IMR-90 (cell line): ENCODE measurements around the gene IL31RA.
A peak's percentile ranks its signal among the peaks of the same experiment; 100 is the strongest.

Experiments used
- BHLHE40 ChIP-seq: fragments of 150-350 bp; IDR thresholded peaks from 2 replicates; pipeline ENCODE4 v1.6.1; 2016; ENCODE audit warnings: mild to moderate bottlenecking, low read depth, low read length
- CEBPB ChIP-seq: IDR thresholded peaks from 2 replicates; pipeline ENCODE4 v1.6.1; 2012; ENCODE audit warnings: low read depth, low read length, improper control_type of control experiment
- CHD1 ChIP-seq: IDR thresholded peaks from 2 replicates; pipeline ENCODE4 v1.6.1; 2012; ENCODE audit warnings: low read depth, low read length, improper control_type of control experiment
- CTCF ChIP-seq: conservative IDR thresholded peaks from 2 replicates; pipeline ENCODE4 v1.5.1; 2012; ENCODE audit warnings: mild to moderate bottlenecking, low read depth, low read length, improper control_type of control experiment
- FOS ChIP-seq: fragments of 150-350 bp; IDR thresholded peaks from 2 replicates; pipeline ENCODE4 v1.6.1; 2016; ENCODE audit warnings: low read depth, low read length
- MAFK ChIP-seq: IDR thresholded peaks from 2 replicates; pipeline ENCODE4 v1.6.1; 2012; ENCODE audit warnings: low read depth, low read length, improper control_type of control experiment
- POLR2A ChIP-seq: IDR thresholded peaks from 2 replicates; pipeline ENCODE4 v1.6.1; 2012; ENCODE audit warnings: mild to moderate bottlenecking, low read depth, low read length
- RAD21 ChIP-seq: IDR thresholded peaks from 2 replicates; pipeline ENCODE4 v1.6.1; 2012; ENCODE audit warnings: low read length, improper control_type of control experiment
- RCOR1 ChIP-seq: IDR thresholded peaks from 2 replicates; pipeline ENCODE4 v1.6.1; 2012; ENCODE audit warnings: mild to moderate bottlenecking, low read length, improper control_type of control experiment; ENCODE audit not compliant: insufficient replicate concordance
- RFX5 ChIP-seq: IDR thresholded peaks from 2 replicates; pipeline ENCODE4 v1.8.0; 2012; ENCODE audit warnings: low read depth, mild to moderate bottlenecking, low read length, moderate library complexity
- SMC3 ChIP-seq: fragments of 150-350 bp; IDR thresholded peaks from 2 replicates; pipeline ENCODE4 v1.6.1; 2016; ENCODE audit warnings: low read depth, mild to moderate bottlenecking, antibody characterized with exemption, low read length, moderate library complexity
- USF2 ChIP-seq: fragments of 150-350 bp; IDR thresholded peaks from 2 replicates; pipeline ENCODE4 v1.6.1; 2017; ENCODE audit warnings: mild to moderate bottlenecking, antibody characterized with exemption, low read length, low read depth

- TF ChIP-seq CTCF (peak; percentile 52), BHLHE40 (no peak), FOS (no peak), MAFK (no peak), POLR2A (no peak), USF2 (no peak), CHD1 (no peak), RCOR1 (no peak), CEBPB (no peak), SMC3 (peak; percentile 43; the same call in 1 of the 2 replicates), RAD21 (peak; percentile 67), RFX5 (no peak)
These were observed 69.6 kb downstream of the IL31RA start for GRCh38 chr5:55920784-55921183.
